Subcutaneous adipose tissue (tissue), 4 donors: ENCODE results near the gene OSGEP. TPM values are rescaled to one million over a fixed set of nuclear protein-coding genes. Genes with fewer than 3 reads are reported as not detected.

Experiments used
- small RNA-seq: library from RNA; depleted of rRNA; stranded (forward); fragments of <200 nt; gene quantifications from one replicate; pipeline ENCODE3, GENCODE V24; 2016
- total RNA-seq, 4 donors: library from RNA; depleted of rRNA; stranded (reverse); fragments of >200 nt; gene quantifications; one replicate each; pipeline ENCODE4 v1.1.0, GENCODE V29; 2016
- TF ChIP-seq, protein P1 (sequence below): fragments of 450-650 bp; IDR thresholded peaks from one replicate; pipeline ENCODE4 v1.5.1; 2016; ENCODE audit warnings: low read depth, mild to moderate bottlenecking, control low read depth, antibody characterized with exemption, moderate library complexity

OSGEP gene
- total RNA-seq, 4 donors from 2014 or later, result 29.5 to 64.6 (median 41.6) TPM

DNA sequence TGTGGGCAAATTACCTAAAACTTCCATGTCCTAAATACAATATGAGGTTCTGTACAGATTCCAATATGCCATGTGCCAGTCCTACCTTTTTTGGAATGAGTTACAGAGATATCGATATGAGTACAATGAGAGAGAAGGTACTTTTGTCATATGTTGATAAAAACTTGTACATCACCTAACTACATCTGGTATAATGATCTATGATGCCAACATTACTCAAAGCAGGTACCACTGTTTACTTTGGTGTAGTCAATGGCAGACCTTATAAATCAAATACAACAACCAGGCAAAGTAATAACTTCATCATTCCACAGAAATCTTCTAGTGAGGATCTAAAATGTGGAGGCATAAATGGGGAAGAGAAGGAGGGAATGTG, 54.0 kb downstream of the OSGEP start:
- TF ChIP-seq, protein P1, sequence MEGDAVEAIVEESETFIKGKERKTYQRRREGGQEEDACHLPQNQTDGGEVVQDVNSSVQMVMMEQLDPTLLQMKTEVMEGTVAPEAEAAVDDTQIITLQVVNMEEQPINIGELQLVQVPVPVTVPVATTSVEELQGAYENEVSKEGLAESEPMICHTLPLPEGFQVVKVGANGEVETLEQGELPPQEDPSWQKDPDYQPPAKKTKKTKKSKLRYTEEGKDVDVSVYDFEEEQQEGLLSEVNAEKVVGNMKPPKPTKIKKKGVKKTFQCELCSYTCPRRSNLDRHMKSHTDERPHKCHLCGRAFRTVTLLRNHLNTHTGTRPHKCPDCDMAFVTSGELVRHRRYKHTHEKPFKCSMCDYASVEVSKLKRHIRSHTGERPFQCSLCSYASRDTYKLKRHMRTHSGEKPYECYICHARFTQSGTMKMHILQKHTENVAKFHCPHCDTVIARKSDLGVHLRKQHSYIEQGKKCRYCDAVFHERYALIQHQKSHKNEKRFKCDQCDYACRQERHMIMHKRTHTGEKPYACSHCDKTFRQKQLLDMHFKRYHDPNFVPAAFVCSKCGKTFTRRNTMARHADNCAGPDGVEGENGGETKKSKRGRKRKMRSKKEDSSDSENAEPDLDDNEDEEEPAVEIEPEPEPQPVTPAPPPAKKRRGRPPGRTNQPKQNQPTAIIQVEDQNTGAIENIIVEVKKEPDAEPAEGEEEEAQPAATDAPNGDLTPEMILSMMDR, result no peak

DNA sequence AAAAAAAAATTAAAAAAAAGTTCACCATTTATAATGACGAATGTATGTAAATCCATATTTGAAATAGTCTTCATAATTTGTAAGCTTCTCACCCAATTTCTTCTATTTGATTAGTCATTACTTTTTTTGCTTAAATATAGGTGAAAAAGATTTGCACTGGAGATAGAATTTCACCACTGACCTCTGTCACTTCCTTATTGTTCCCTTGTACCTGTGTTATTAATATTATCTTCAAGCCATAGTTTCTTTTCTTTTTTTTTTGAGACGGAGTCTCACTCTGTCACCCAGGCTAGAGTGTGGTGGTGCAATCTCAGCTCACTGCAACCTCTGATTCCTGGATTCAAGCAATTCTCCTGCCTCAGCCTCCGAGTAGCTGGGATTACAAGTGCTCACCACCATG, 57.1 kb downstream of the OSGEP start:
- TF ChIP-seq, protein P1, result no peak

Small RNA genes within 50 kb of the gene (small RNA-seq; reads per million reads assigned to genes)
- gene RNA5SP382, result 0.85 reads per million

Other genes starting within 250 kb of the OSGEP start
- gene OR11H6, start 231.1 kb downstream of the OSGEP start, total RNA-seq, result not detected
- gene OR11H7, start 225.8 kb downstream of the OSGEP start, total RNA-seq, result not detected
- gene OR11H4, start 215.5 kb downstream of the OSGEP start, total RNA-seq, result not detected
- gene TTC5, start 148.9 kb downstream of the OSGEP start, total RNA-seq, result 10 to 100 TPM in 3 of 4 donors, 1 to 10 TPM in 1; 9.2 to 11.7 (median 10.8) TPM
- 10 to 100 TPM; 29.8 to 53.9 (median 43.1) TPM for gene CCNB1IP1, start 121.5 kb downstream of the OSGEP start, total RNA-seq
- gene PARP2, start 111.2 kb downstream of the OSGEP start, total RNA-seq, result 10 to 100 TPM in 3 of 4 donors, 1 to 10 TPM in 1; 9.2 to 20.3 (median 15.4) TPM
- gene TEP1, start 41.3 kb downstream of the OSGEP start, total RNA-seq, result 10 to 100 TPM; 24.8 to 34.5 (median 28.2) TPM
- gene KLHL33, start 18.6 kb downstream of the OSGEP start, total RNA-seq, result 1 to 10 TPM in 2 of 4 donors, under 1 TPM in 2; 0.16 to 3.4 (median 0.81) TPM
- gene APEX1, start 414 bp upstream of the OSGEP start, total RNA-seq, result 100 to 1,000 TPM; 108 to 172 (median 137) TPM
- gene PIP4P1, start 6.6 kb upstream of the OSGEP start, total RNA-seq, result 10 to 100 TPM; 15.8 to 32.0 (median 25.9) TPM
- 10 to 100 TPM; 17.5 to 47.3 (median 35.7) TPM for gene PNP, start 14.6 kb upstream of the OSGEP start, total RNA-seq
- not detected for gene RNASE10, start 50.7 kb upstream of the OSGEP start, total RNA-seq
- not detected for gene RNASE9, start 106.2 kb upstream of the OSGEP start, total RNA-seq
- gene RNASE11, start 133.2 kb upstream of the OSGEP start, total RNA-seq, result not detected
- gene RNASE12, start 136.6 kb upstream of the OSGEP start, total RNA-seq, result not detected
- gene OR6S1, start 186.9 kb upstream of the OSGEP start, total RNA-seq, result not detected
- 100 to 1,000 TPM; 171 to 355 (median 289) TPM for gene RNASE4, start 229.7 kb upstream of the OSGEP start, total RNA-seq
- gene ANG, start 234.0 kb upstream of the OSGEP start, total RNA-seq, result 10 to 100 TPM; 34.7 to 75.0 (median 55.2) TPM